IMR-90 (cell line): ENCODE measurements around the gene PTPRN2. TPM values are rescaled to one million over a fixed set of nuclear protein-coding genes. Genes with fewer than 3 reads are reported as not detected.

Experiments used
- ATAC-seq: fragments of 200-7000 bp; cut with Tn5 transposase; 2 replicates; pipeline ENCODE4 v1.9.1; 2020; ENCODE audit warnings: low read depth, mild to moderate bottlenecking, moderate library complexity
- BruUV-seq: library from RNA; stranded (reverse); fragments of 400-500 nt; replicated peaks from 2 replicates; lab custom pipeline; 2021; lab: Mats Ljungman, UMichigan
- CTCF ChIA-PET: fragments of 300-600 bp; formaldehyde crosslinking; extraction: SDS; loops from one replicate; lab custom pipeline; 2021; ENCODE audit warnings: antibody characterized with exemption; lab: Yijun Ruan, JAX
- POLR2A ChIA-PET: fragments of 300-600 bp; sonication (Branson Sonifier 250); formaldehyde crosslinking; loops from one replicate; lab custom pipeline; 2022; ENCODE audit warnings: antibody characterized with exemption; ENCODE audit not compliant: unreplicated experiment; lab: Charles Lee
- DNase-seq: peaks from one replicate; pipeline ENCODE4 v3.0.0; 2013
- H2AFZ ChIP-seq: replicated peaks from 2 replicates; pipeline ENCODE3; 2013; ENCODE audit warnings: low read length, mild to moderate bottlenecking; ENCODE audit not compliant: poor library complexity
- H2AK5ac ChIP-seq: 2 replicates; pipeline ENCODE4 v1.6.1; 2013; ENCODE audit warnings: low read depth, low read length, inconsistent platforms
- H2AK9ac ChIP-seq: replicated peaks from 2 replicates; pipeline ENCODE3; 2013; ENCODE audit warnings: mild to moderate bottlenecking, low read depth, low read length, moderate library complexity; ENCODE audit not compliant: poor library complexity
- H2BK120ac ChIP-seq: 2 replicates; pipeline ENCODE4 v1.6.1; 2013; ENCODE audit warnings: low read depth, low read length, inconsistent platforms
- H2BK15ac ChIP-seq: 3 replicates; pipeline ENCODE4 v1.6.1; 2013; ENCODE audit warnings: low read depth, low read length, inconsistent platforms
- H2BK20ac ChIP-seq: 2 replicates; pipeline ENCODE4 v1.6.1; 2013; ENCODE audit warnings: low read depth, mild to moderate bottlenecking, inconsistent platforms, low read length, moderate library complexity
- H2BK5ac ChIP-seq: 2 replicates; pipeline ENCODE4 v1.6.1; 2013; ENCODE audit warnings: mild to moderate bottlenecking, low read depth, low read length, inconsistent platforms; ENCODE audit not compliant: poor library complexity, severe bottlenecking
- H3K14ac ChIP-seq: replicated peaks from 2 replicates; pipeline ENCODE4 v1.6.1; 2013; ENCODE audit warnings: low read depth, low read length, inconsistent platforms
- H3K18ac ChIP-seq: 2 replicates; pipeline ENCODE4 v1.6.1; 2013; ENCODE audit warnings: low read depth, low read length, control low read depth
- H3K23ac ChIP-seq: 2 replicates; pipeline ENCODE4 v1.6.1; 2013; ENCODE audit warnings: low read depth, low read length, inconsistent platforms
- H3K27ac ChIP-seq: 2 replicates; pipeline ENCODE4 v1.5.1; 2013; ENCODE audit warnings: mild to moderate bottlenecking, control low read depth, low read length; ENCODE audit not compliant: insufficient read depth
- H3K27me3 ChIP-seq: 2 replicates; pipeline ENCODE4 v1.6.1; 2013; ENCODE audit warnings: low read length; ENCODE audit not compliant: control insufficient read depth, insufficient read depth
- H3K36me3 ChIP-seq: 2 replicates; pipeline ENCODE4 v1.6.1; 2013; ENCODE audit warnings: low read length, mixed read lengths; ENCODE audit not compliant: control insufficient read depth, insufficient read depth
- H3K4ac ChIP-seq: 2 replicates; pipeline ENCODE4 v1.6.1; 2013; ENCODE audit warnings: low read depth, low read length, inconsistent platforms
- H3K4me1 ChIP-seq: 2 replicates; pipeline ENCODE4 v1.6.1; 2013; ENCODE audit warnings: low read length, mixed read lengths; ENCODE audit not compliant: control insufficient read depth, insufficient read depth
- H3K4me2 ChIP-seq: 2 replicates; pipeline ENCODE4 v1.6.1; 2013; ENCODE audit warnings: low read depth, mild to moderate bottlenecking, control low read depth, low read length, moderate library complexity
- H3K4me3 ChIP-seq: 2 replicates; pipeline ENCODE4 v1.5.1; 2013; ENCODE audit warnings: low read depth, mild to moderate bottlenecking, control low read depth, low read length, moderate library complexity; ENCODE audit not compliant: insufficient read depth
- H3K56ac ChIP-seq: 2 replicates; pipeline ENCODE4 v1.6.1; 2013; ENCODE audit warnings: low read length, inconsistent platforms; ENCODE audit not compliant: insufficient read depth; ENCODE audit errors: extremely low read depth
- H3K79me1 ChIP-seq, 2 experiments: 2 replicates each; pipeline ENCODE4 v1.6.1; 2013; ENCODE audit warnings: low read length in 2 of 2, inconsistent platforms in 1 of 2, low read depth in 1 of 2
- H3K9ac ChIP-seq: 2 replicates; pipeline ENCODE4 v1.6.1; 2013; ENCODE audit warnings: low read depth, low read length, control low read depth
- H3K9me1 ChIP-seq: 2 replicates; pipeline ENCODE4 v1.6.1; 2013; ENCODE audit warnings: low read length, inconsistent platforms; ENCODE audit not compliant: insufficient read depth
- H3K9me3 ChIP-seq: 2 replicates; pipeline ENCODE4 v1.6.1; 2013; ENCODE audit warnings: low read length; ENCODE audit not compliant: control insufficient read depth, insufficient read depth
- H4K20me1 ChIP-seq: 2 replicates; pipeline ENCODE4 v1.6.1; 2013; ENCODE audit warnings: low read length, inconsistent platforms; ENCODE audit not compliant: insufficient read depth
- H4K5ac ChIP-seq: 2 replicates; pipeline ENCODE4 v1.6.1; 2013; ENCODE audit warnings: mild to moderate bottlenecking, low read depth, low read length, control low read depth
- H4K8ac ChIP-seq, 2 experiments: 2 replicates each; pipeline ENCODE4 v1.6.1; 2013; ENCODE audit warnings: low read depth in 2 of 2, low read length in 2 of 2, control low read depth in 1 of 2, inconsistent platforms in 1 of 2
- H4K91ac ChIP-seq: 2 replicates; pipeline ENCODE4 v1.6.1; 2013; ENCODE audit warnings: low read depth, low read length, inconsistent platforms; ENCODE audit not compliant: insufficient read depth
- CEBPB ChIP-seq: IDR thresholded peaks from 2 replicates; pipeline ENCODE4 v1.6.1; 2012; ENCODE audit warnings: low read depth, low read length, improper control_type of control experiment
- CHD1 ChIP-seq: IDR thresholded peaks from 2 replicates; pipeline ENCODE4 v1.6.1; 2012; ENCODE audit warnings: low read depth, low read length, improper control_type of control experiment
- FOS ChIP-seq: fragments of 150-350 bp; IDR thresholded peaks from 2 replicates; pipeline ENCODE4 v1.6.1; 2016; ENCODE audit warnings: low read depth, low read length
- MAZ ChIP-seq: IDR thresholded peaks from 2 replicates; pipeline ENCODE4 v1.6.1; 2012; ENCODE audit warnings: low read depth, mild to moderate bottlenecking, low read length, improper control_type of control experiment, moderate library complexity, borderline replicate concordance
- MXI1 ChIP-seq: IDR thresholded peaks from 2 replicates; pipeline ENCODE4 v1.6.1; 2012; ENCODE audit warnings: low read depth, mild to moderate bottlenecking, low read length, moderate library complexity, borderline replicate concordance
- RCOR1 ChIP-seq: IDR thresholded peaks from 2 replicates; pipeline ENCODE4 v1.6.1; 2012; ENCODE audit warnings: mild to moderate bottlenecking, low read length, improper control_type of control experiment; ENCODE audit not compliant: insufficient replicate concordance
- whole genome bisulfite sequencing, 2 experiments: methylation state at CpG; one replicate each; pipeline versions ENCODE4 v1.1.5 to v1.1.7; 2013; ENCODE audit warnings: missing lambda C conversion rate in 2 of 2; ENCODE audit not compliant: insufficient read length in 1 of 2; ENCODE audit errors: extremely low coverage in 2 of 2; 5-methylcytosine and 5-hydroxymethylcytosine counted together
- dilution Hi-C: fragments of 300-500 bp; cut with HindIII; formaldehyde crosslinking; loops from one replicate; pipeline ENCODE4 v1.14.3; 2018; ENCODE audit warnings: low sequenced_read_pairs; ENCODE audit not compliant: unreplicated experiment
- in situ Hi-C: fragments of 300-500 bp; cut with MboI; formaldehyde crosslinking; loops from 3 replicates; pipeline ENCODE4 v1.14.3; 2019; ENCODE audit warnings: low sequenced_read_pairs, inconsistent platforms, mixed read lengths
- intact Hi-C: fragments of 100-400 bp; cut with micrococcal nuclease; formaldehyde crosslinking; loops from 2 replicates; pipeline ENCODE4 v1.10.0; 2022
- polyA plus RNA-seq, 3 experiments: library from polyadenylated mRNA; depleted of rRNA; stranded (reverse); fragments of >200 nt; gene quantifications; 2 replicates each; pipeline ENCODE4 v1.2.3, GENCODE V29; 2012; ENCODE audit warnings: low replicate concordance in 1 of 3
- total RNA-seq: library from RNA; depleted of rRNA; stranded (reverse); fragments of >200 nt; gene quantifications from 2 replicates; pipeline ENCODE4 v1.2.3, GENCODE V29; 2012
- TF ChIP-seq, protein P1 (sequence below): conservative IDR thresholded peaks from 2 replicates; pipeline ENCODE4 v1.5.1; 2012; ENCODE audit warnings: mild to moderate bottlenecking, low read depth, low read length, improper control_type of control experiment
- TF ChIP-seq, protein P2 (sequence below): fragments of 150-350 bp; IDR thresholded peaks from 2 replicates; pipeline ENCODE4 v1.6.1; 2017; ENCODE audit warnings: mild to moderate bottlenecking, antibody characterized with exemption, low read length, low read depth

Gene PTPRN2
- total and polyA plus RNA-seq, 2 of the 4 experiments (the other 2 are of a cell fraction): 0.03 TPM; not detected in 1

DNA sequence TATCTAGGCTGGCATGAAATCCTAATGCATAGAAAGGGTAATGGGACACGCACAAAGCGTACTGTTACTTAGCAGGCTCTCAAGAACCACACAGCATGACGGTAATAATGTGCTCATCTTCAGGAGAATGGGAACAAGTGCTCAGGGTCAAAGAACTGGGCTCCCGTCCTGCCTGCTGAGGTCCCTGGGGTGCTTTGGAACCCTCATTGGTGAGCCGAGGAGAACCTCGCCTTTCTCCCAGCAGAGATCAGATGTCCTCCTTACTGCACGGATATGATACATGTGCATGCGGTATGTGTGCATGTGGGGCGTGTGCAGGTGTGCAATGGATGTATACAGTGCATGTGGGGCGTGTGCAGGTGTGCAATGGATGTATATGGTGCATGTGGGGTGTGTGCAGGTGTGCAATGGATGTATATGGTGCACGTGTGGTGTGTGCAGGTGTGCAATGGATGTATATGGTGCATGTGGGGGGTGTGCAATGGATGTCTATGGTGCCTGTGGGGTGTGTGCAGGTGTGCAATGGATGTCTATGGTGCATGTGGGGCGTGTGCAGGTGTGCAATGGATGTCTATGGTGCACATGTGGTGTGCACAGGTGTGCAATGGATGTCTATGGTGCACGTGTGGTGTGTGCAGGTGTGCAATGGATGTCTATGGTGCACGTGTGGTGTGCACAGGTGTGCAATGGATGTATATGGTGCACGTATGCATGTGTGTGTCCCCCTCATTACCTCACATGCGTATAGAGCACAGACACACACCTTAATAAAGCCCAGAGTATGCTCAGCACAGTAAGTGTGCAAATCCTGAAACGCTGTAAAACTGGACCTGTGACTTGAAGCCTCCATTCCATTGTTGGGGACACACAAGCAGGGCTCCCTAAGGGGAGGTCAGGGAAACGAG lies 336.3 kb downstream of the PTPRN2 start:
- Histone ChIP-seq H3K4me1 (no peaks in the 10 kb centered on the region), H3K14ac (no peak overlapping the region), H4K20me1 (no peaks in the 10 kb centered on the region), H3K79me1 (no peaks in the 10 kb centered on the region), H3K27ac (no peak overlapping the region), H4K8ac (no peak overlapping the region), H2AK9ac (no peak overlapping the region), H4K91ac (no peak overlapping the region), H2AFZ (no peak overlapping the region), H2BK120ac (no peak overlapping the region), H3K23ac (no peak overlapping the region), H3K27me3 (no peaks in the 10 kb centered on the region), H2BK15ac (no peak overlapping the region), H2AK5ac (no peak overlapping the region), H2BK5ac (no peak overlapping the region), H2BK20ac (no peak overlapping the region), H3K4ac (no peak overlapping the region), H3K9me3 (peaks cover 65% of the 10 kb centered on the region), H3K18ac (no peak overlapping the region), H3K4me2 (no peak overlapping the region), H3K4me3 (no peak overlapping the region), H4K5ac (no peak overlapping the region), H3K9me1 (no peaks in the 10 kb centered on the region), H3K36me3 (no peaks in the 10 kb centered on the region), H3K56ac (no peak overlapping the region), H3K9ac (no peak overlapping the region)
- CTCF ChIA-PET: no interaction called here
- ATAC-seq (no peak), DNase-seq (no peak)
- BruUV-seq: no TSS peak
- no peak for TF ChIP-seq FOS
- TF ChIP-seq RCOR1: no peak
- TF ChIP-seq, protein P1, sequence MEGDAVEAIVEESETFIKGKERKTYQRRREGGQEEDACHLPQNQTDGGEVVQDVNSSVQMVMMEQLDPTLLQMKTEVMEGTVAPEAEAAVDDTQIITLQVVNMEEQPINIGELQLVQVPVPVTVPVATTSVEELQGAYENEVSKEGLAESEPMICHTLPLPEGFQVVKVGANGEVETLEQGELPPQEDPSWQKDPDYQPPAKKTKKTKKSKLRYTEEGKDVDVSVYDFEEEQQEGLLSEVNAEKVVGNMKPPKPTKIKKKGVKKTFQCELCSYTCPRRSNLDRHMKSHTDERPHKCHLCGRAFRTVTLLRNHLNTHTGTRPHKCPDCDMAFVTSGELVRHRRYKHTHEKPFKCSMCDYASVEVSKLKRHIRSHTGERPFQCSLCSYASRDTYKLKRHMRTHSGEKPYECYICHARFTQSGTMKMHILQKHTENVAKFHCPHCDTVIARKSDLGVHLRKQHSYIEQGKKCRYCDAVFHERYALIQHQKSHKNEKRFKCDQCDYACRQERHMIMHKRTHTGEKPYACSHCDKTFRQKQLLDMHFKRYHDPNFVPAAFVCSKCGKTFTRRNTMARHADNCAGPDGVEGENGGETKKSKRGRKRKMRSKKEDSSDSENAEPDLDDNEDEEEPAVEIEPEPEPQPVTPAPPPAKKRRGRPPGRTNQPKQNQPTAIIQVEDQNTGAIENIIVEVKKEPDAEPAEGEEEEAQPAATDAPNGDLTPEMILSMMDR: no peak
- TF ChIP-seq, protein P2, sequence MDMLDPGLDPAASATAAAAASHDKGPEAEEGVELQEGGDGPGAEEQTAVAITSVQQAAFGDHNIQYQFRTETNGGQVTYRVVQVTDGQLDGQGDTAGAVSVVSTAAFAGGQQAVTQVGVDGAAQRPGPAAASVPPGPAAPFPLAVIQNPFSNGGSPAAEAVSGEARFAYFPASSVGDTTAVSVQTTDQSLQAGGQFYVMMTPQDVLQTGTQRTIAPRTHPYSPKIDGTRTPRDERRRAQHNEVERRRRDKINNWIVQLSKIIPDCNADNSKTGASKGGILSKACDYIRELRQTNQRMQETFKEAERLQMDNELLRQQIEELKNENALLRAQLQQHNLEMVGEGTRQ: no peak
- no peak for TF ChIP-seq MAZ
- TF ChIP-seq CHD1: no peak
- TF ChIP-seq CEBPB: no peak
- no peak for TF ChIP-seq MXI1
- intact Hi-C loops: no loop called here
- in situ Hi-C loops: no loop called here
- 50% methylated on average over 9 of the region's 18 CpGs; no CpG with 5 or more reads in 1 of the 2 experiments for WGBS, 2 experiments
- dilution Hi-C loops: no loop called here
- POLR2A ChIA-PET: no interaction called here
